ENCODE data around the gene HS3ST6.
"Not testable (repeated sequence)": the region's sequence is repeated elsewhere in the genome, so short reads cannot be mapped to it uniquely, and the experiment has no call there.

The HS3ST6 gene

DNA sequence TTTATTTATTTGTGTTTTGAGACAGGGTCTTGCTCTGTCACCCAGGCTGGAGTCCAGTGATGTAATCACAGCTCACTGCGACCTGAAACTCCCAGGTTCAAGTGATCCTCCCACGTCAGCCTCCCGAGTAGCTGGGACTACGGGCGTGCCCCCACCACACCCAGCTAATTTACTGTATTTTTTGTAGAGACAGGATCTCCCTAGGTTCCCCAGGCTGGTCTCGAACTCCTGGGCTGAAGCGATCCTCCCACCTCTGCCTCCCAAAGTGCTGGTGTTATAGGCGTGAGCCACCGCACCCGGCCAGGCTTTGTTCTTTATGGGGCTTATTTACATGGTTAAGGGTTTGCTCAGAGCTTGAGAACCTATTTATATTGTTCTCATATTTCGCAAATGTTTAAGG lies 40.4 kb downstream of the HS3ST6 start:
- no peak for DNase-seq (ENCODE audit: low read depth in 2 of 2)

DNA sequence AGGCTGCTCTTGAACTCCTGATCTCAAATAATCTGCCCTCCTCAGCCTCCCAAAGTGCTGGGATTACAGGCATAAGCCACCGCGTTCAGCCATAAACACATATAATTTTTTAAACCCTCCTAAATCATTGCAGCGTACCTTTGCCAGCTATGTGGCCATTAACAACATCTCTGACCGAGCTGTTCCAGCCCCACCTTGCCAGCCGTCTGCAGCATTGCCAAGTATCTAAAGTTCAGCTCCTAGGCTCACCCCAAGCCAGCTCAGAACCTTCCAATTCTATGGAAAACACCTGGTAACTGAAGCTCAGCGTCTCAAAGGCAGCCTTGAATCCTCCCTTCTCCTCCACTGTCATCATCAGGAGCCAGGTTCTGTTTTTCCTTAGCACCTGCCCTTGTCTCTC lies 41.1 kb downstream of the HS3ST6 start:
- no peak for DNase-seq (ENCODE audit: low read depth in 2 of 2)

DNA sequence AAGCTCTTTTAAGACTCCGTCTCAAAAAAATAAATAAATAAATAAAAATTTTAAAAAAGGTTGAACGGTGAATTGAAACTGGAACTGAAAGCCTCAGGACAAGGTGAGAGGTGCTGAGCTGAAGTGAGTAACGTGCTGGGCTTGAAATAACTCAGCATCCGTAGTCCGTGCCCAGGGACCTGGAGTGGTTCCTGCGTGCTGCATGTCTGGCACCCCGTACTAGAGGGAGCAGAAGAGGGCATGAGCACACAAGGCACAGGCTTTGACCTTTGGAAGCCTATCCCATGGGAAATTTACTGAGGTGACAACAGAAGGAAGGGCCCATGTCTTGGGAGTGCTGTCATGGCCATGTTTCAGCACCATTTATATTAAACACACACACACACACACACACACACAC lies 41.7 kb downstream of the HS3ST6 start:
- no peak for DNase-seq (ENCODE audit: low read depth in 2 of 2)

DNA sequence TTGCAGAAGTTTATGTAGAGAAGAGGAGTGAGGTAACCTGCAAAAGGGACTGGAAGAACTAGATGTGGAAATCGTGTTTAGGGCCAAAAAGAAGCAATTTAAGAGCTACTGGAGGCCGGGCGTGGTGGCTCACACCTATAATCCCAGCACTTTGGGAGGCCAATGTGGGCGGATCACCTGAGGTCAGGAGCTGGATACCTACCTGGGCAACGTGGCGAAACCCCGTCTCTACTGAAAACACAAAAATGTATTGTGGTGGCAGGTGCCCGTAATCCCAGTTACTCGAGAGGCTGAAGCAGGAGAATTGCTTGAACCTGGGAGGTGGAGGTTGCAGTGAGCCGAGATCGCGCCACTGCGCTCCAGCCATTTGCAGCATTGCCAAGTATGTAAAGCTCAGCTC lies 42.1 kb downstream of the HS3ST6 start:
- not testable (repeated sequence) for DNase-seq (ENCODE audit: low read depth in 2 of 2)

DNA sequence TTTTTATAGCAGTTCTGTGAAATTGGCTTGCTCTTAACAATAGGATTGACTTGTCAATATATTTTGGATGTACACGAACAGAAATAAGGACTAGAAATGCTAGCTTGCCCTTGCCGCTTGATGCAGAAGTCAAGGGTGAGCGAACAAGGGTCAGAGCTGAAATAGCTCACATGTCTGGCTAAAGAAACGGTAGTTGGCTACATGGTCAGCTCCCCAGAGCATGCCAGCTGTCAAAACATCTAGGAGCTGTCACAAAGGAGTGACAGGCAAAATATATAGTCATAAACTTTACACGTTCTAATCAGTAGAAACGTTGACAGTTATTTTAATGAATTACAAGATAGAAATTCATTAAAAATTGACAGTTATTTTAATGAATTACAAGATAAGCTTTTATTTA lies 43.4 kb downstream of the HS3ST6 start:
- DNase-seq (ENCODE audit: low read depth in 2 of 2), result no peak

DNA sequence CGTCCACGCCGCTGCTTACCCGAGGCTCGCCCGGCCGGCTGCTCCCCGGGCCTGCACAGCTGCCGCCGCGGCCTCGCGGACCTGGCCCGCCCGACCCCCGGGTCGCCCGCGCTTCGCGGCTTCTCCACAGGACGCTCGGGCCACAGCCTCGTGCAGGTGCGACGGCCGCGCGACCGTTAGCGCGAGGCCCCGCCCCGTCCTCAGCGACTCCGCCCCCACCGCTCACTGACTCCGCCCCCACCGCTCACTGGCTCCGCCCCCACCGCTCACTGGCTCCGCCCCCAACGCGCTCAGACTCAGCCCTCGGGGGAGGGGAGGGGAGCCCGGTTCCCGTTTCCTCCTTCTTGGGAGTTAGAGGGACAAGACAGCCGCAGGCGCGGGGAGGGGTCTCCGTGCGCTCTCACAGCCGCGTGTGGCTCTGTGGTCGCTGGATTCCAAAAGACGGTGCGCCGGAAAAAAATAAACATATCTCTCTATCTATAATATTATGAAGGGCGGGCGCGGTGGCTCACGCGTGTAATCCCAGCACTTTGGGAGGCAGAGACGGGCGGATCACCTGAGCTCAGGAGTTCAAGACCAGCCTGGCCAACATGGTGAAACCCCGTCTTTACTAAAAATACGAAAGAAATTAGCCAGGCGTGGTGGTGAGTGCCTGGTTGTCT lies 46.1 kb downstream of the HS3ST6 start, which contains the start of gene MEIOB:
Gene MEIOB, minus strand, starts transcription at position 191 of the 662 bp plus-strand sequence. CDS start 3,989 bp downstream, outside the sequence.
- DNase-seq (ENCODE audit: low read depth in 2 of 2), result peak in 1 of 2 donors; percentile 2

DNA sequence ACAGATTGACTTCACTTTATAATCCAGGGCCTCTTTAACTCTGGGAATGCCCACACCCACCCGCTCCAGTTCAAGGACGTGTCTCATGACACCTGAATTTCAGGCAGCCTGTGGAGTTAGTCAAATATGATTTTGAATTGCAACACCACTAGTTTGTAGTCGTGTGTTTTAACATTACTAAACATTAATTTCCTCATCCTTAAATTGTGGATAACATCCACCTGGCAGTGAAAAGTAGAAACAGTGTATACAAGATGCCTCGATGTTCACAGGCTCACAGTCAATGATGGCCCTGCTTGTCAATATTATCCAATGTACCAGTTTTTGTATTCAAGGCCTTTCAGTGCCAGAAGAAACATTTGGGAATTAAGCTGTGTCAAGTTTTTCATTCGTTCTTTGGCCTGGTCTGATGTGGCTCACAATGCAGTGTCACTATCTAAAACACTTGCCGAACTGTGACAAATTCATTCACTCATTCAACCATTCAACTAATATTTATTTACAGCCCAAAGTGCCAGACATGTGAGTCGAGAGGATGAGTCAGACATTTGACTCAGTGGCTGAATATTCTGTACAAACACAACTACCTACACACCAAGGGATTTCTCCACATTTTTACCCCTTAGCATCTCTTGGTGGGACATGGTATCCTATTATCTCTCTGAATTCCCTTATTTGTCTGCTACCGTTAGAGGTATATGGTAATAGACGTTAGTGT lies 47.7 kb downstream of the HS3ST6 start:
- DNase-seq (ENCODE audit: low read depth in 2 of 2), result no peak

DNA sequence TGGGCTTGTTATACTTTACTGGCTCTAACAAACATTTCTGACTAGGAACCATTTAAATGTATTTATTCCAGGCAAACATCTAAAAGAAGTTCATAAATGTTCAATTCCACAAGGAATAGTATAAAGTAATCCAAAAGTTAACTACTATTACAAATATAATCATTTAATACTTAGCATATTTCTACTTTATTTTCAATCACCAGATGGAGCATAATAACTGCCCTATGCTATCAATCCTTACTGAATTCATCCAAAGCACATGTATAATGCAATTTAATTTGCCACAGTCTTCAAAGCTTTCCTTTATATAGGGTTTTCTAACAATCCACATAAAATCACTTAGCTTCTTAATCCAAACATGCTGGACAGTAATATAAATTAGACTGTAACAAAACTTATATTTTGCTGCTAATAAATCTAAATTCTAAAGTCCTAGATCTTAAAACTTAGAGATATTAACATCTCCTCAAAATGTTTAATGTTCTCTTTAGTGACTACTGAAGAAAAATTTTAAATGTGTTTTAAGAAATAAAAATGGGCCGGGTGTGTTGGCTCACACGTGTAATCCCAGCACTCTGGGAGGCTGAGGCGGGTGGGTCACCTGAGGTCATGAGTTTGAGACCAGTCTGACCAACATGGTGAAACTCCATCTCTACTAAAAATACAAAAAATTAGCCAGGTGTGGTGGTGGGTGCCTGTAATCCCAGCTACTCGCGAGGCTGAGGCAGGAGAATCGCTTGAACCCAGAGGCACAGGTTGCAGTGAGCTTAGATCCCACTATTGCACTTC lies 52.1 kb downstream of the HS3ST6 start:
- DNase-seq (ENCODE audit: low read depth in 2 of 2), result no peak

DNA sequence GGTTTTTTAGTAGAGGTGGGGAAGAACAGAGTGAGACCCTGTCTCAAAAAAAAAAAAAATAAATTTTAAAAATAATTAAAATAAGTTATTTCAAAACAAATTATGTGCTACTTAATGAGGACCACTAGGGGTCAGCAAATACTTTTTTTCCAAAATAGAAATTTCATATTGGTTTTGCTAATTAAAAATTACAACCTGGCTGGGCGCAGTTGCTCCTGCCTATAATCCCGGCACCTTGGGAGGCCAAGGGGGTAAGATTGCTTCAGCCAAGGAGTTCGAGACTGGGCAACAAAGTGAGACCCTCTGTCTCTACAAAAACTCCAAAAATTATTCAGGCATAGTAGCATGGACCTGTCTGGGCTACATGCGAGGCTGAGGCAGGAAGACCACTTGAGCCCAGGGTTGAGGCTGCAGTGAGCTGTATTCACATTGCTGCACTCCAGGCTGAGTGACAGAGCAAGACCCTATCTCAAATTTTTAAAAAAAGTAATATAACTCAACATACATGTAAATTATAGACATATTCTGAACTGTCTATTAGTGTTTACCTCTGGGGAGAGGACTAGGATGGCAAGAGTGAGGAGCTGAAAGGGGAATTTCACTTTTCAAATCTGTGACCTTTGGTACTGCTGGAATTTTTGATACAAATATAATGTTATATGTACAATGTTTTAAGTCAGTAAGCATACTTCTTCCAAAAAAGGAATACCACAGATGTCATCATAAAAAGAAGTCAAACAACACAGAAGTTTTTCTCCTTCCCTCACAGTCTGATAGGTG lies 54.3 kb downstream of the HS3ST6 start:
- DNase-seq (ENCODE audit: low read depth in 2 of 2), result no peak

DNA sequence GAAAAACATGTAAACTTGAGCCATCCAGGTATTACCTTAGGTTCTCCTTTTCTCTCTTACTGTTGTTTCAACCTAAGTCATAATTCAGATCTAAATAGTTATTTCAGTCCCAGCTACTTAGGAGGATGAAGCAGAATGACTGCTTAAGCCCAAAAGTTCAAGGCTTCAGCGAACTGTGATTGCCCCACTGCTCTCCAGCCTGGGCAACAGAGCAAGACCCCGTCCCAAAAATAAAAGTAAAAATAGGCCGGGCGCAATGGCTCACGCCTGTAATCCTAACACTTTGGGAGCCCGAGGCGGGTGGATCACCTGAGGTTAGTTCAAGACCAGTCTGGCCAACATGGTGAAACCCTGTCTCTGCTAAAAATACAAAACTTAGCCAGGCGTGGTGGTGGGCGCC lies 55.8 kb downstream of the HS3ST6 start:
- DNase-seq (ENCODE audit: low read depth in 2 of 2), result no peak

DNA sequence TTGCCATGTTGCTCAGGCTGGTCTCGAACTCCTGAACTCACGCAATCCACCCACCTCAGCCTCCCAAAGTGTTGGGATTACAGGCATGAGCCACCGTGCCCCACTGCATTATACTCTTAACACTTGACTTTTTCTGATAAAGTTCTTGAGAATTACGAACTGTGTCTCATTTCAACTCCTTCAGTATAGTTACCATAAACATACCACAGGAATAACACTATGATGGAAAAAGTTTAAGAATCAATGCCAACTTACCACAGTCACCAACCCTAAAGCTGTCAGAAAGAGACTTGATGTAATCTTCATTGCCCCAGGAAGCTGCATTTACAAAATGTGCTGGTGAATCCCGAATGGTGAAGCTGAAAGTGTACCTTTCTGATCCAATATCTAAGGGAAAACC lies 56.5 kb downstream of the HS3ST6 start:
- no peak for DNase-seq (ENCODE audit: low read depth in 2 of 2)
